Upper lobe of left lung (tissue), 6 donors: ENCODE data around the gene PGAM2. TPM values are rescaled to one million over a fixed set of nuclear protein-coding genes. Genes with fewer than 3 reads are reported as not detected.

Experiments
- ATAC-seq, 2 donors: fragments of 200-7000 bp; cut with Tn5 transposase; one replicate each; pipeline ENCODE4 v1.9.1; 2022; ENCODE audit warnings: mild to moderate bottlenecking in 2 of 2, moderate library complexity in 2 of 2; ENCODE audit not compliant: low FRiP score in 2 of 2
- DNase-seq, 2 donors: peaks; one replicate each; pipeline ENCODE4 v3.0.0-alpha.2; 2019 to 2020
- H3K27ac ChIP-seq, 4 donors: fragments of 200-600 bp; sonication (generic); one replicate each; pipeline ENCODE4 v1.5.1; 2016 to 2019
- H3K27me3 ChIP-seq, 4 donors: fragments of 200-600 bp; sonication (generic); one replicate each; pipeline ENCODE4 v1.5.1; 2017 to 2019
- H3K36me3 ChIP-seq, 4 donors: fragments of 200-600 bp; sonication (generic); one replicate each; pipeline ENCODE4 v1.5.1; 2016 to 2019
- H3K4me1 ChIP-seq, 4 donors: fragments of 200-600 bp; sonication (generic); one replicate each; pipeline ENCODE4 v1.5.1; 2018 to 2019
- H3K4me3 ChIP-seq, 4 donors: fragments of 200-600 bp; sonication (generic); one replicate each; pipeline ENCODE4 v1.5.1; 2017 to 2019; ENCODE audit warnings: mild to moderate bottlenecking in 2 of 4, moderate library complexity in 1 of 4
- H3K9me3 ChIP-seq, 4 donors: fragments of 200-600 bp; sonication (generic); one replicate each; pipeline ENCODE4 v1.5.1; 2018 to 2019
- EP300 ChIP-seq, 4 donors: sonication (generic); formaldehyde crosslinking; IDR thresholded peaks; one replicate each; pipeline ENCODE4 v1.5.1; 2017; ENCODE audit warnings: antibody characterized with exemption in 4 of 4, control low read depth in 2 of 4
- POLR2A ChIP-seq, 4 donors: fragments of 450-650 bp; IDR thresholded peaks; one replicate each; pipeline ENCODE4 v1.5.1; 2016 to 2017; ENCODE audit warnings: antibody characterized with exemption in 4 of 4, mild to moderate bottlenecking in 2 of 4
- POLR2AphosphoS5 ChIP-seq, 2 donors: sonication (generic); formaldehyde crosslinking; IDR thresholded peaks; one replicate each; pipeline ENCODE4 v1.5.1; 2017; ENCODE audit warnings: antibody characterized with exemption in 2 of 2
- WGBS, 2 donors: methylation state at CpG; one replicate each; pipeline ENCODE4 v1.1.5; 2017 to 2018; 5-methylcytosine and 5-hydroxymethylcytosine counted together
- total RNA-seq, 6 donors: library from RNA; depleted of rRNA in 4 of 6; stranded (reverse); fragments of >200 nt in 4 of 6; gene quantifications; one replicate each; pipeline versions ENCODE4 v1.1.0 to v1.2.1, GENCODE V29; 2016 to 2021
- TF ChIP-seq, protein P1 (sequence below), 6 experiments: fragments of 450-650 bp in 4 of 6; fragments of 200-600 bp in 2 of 6; sonication (generic) in 2 of 6; IDR thresholded peaks; one replicate each; pipeline ENCODE4 v1.5.1; 2016 to 2019; ENCODE audit warnings: antibody characterized with exemption in 6 of 6
- donor health status: DM: no; HTN: no; CAD: no; lungs with moderate emphysema.
- donor health status: DM: no; HTN: yes; CAD: no; lungs with severe emphysema.

PGAM2 gene
- total RNA-seq = under 1 TPM in 4 of 6 donors, not detected in 2; 0.26 to 0.91 (median 0.75) TPM

DNA sequence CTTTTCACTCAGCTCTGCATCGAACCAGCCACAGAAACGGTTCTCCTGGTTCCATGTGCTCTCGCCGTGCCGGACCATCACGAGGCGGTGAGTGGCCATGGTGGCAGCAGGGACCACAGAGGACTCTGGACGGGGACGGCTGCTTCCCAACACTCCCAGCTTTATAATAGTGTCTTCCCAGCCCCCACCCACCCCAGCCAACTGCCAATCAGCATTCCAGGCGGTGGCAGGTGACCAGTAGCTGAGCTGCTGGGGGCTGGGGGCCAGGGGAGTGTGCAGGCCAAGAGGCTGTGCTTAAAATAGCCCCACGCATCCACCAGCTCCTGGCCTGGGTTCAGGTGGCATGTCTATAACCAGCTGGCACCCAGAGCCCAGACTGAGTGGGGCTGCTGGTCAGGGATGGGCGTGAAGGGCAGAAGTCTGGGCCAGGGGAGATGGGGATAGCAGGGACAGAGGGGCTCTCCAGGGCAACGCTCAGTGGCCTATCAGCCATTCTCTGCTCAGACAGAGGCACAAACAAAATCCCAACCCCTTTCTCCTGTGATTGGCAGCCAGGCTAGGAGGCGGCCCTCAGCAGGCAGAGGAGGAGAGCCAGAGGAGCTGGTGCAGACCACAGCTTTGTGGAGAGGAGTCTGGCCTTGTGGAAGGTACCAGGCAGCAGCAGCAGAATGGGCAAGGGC lies at the start of gene PGAM2:
Gene PGAM2 (minus strand): TSS at position 137 of the 680 bp plus-strand sequence. CDS start 38 bp downstream, at position 99.
- ATAC-seq = peak; percentile 3 to 34
- peaks cover 11 to 26% (median 22%) of the 10 kb centered on the region in 4 donors for H3K4me1 ChIP-seq
- TF ChIP-seq EP300 (IDR thresholded peaks at IDR 0.05) (no peak), POLR2A (IDR thresholded peaks at IDR 0.05) (no peak), POLR2AphosphoS5 (IDR thresholded peaks at IDR 0.05) (no peak)
- TF ChIP-seq, protein P1, sequence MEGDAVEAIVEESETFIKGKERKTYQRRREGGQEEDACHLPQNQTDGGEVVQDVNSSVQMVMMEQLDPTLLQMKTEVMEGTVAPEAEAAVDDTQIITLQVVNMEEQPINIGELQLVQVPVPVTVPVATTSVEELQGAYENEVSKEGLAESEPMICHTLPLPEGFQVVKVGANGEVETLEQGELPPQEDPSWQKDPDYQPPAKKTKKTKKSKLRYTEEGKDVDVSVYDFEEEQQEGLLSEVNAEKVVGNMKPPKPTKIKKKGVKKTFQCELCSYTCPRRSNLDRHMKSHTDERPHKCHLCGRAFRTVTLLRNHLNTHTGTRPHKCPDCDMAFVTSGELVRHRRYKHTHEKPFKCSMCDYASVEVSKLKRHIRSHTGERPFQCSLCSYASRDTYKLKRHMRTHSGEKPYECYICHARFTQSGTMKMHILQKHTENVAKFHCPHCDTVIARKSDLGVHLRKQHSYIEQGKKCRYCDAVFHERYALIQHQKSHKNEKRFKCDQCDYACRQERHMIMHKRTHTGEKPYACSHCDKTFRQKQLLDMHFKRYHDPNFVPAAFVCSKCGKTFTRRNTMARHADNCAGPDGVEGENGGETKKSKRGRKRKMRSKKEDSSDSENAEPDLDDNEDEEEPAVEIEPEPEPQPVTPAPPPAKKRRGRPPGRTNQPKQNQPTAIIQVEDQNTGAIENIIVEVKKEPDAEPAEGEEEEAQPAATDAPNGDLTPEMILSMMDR (IDR thresholded peaks at IDR 0.05) = no peak
- H3K4me3 ChIP-seq = no peak within 1 kb of the TSS
- no peaks in the 10 kb centered on the region for H3K9me3 ChIP-seq
- peak in 1 of 2 donors; percentile 19 for DNase-seq
- peaks cover 6 to 22% (median 18%) of the 10 kb centered on the region in 4 donors for H3K36me3 ChIP-seq
- no peaks in the 10 kb centered on the region for H3K27me3 ChIP-seq
- no peak within 1 kb of the TSS for H3K27ac ChIP-seq
- 23 to 26% methylated on average over 2 to 13 of the region's 14 CpGs for WGBS, 2 donors

DNA sequence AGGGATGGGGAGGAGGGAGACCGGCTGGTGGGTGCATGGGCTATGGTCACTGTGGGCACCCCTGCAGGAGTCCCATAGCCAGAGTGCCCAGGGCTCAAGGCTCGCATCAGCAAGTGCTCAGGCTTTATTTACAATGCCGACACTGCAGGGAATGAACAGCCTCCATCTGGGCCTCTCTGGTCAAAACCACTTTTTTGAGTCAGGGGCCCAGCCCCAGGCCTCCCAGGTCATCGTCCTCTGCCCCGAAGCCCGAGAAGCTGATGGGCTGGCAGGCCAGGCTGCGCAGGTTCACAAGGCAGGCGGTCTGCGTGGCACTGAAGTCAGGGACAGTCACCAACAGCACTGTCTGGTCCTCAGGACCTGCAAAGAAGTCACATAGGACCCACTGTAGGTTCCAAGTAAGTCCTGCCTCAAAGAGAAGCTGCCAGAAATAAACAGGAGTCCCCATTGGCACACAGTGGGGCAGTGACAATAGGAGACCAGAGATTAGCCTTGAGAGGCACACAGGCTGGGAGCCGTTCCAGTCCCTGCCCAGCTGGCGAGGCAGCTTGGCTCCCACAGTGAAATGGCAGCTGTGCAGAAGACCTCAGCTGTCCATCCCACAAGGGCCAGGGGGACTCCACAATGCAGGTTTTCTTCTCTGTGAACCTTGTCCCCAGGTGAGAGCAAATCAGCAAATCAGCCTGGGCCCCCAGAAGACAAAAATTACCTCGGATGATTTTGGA lies 49.4 kb upstream of the PGAM2 start:
- Histone ChIP-seq H3K4me1 (no peaks in the 10 kb centered on the region), H3K27ac (no peak overlapping the region), H3K4me3 (no peak overlapping the region), H3K36me3 (peaks cover 0 to 80% (median 47%) of the 10 kb centered on the region in 4 donors), H3K27me3 (no peaks in the 10 kb centered on the region), H3K9me3 (no peaks in the 10 kb centered on the region)
- no peak for DNase-seq
- 88 to 89% methylated on average over 9 to 12 of the region's 12 CpGs for WGBS, 2 donors
- TF ChIP-seq, protein P1 (IDR thresholded peaks at IDR 0.05) = no peak
- no peak for TF ChIP-seq EP300 (IDR thresholded peaks at IDR 0.05)
- no peak for TF ChIP-seq POLR2A (IDR thresholded peaks at IDR 0.05)
- no peak for TF ChIP-seq POLR2AphosphoS5 (IDR thresholded peaks at IDR 0.05)
- no peak for ATAC-seq

DNA sequence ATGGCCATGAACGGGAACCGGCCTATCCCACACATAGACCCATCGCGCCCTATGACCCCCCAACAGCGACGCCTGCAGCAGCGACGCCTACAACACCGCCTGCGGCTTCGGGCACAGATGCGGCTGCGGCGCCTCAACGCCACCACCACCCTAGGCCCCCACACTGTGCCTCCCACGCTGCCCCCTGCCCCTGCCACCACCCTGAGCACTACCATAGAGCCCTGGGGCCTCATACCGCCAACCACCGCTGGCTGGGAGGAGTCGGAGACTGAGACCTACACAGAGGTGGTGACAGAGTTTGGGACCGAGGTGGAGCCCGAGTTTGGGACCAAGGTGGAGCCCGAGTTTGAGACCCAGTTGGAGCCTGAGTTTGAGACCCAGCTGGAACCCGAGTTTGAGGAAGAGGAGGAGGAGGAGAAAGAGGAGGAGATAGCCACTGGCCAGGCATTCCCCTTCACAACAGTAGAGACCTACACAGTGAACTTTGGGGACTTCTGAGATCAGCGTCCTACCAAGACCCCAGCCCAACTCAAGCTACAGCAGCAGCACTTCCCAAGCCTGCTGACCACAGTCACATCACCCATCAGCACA lies 48.5 kb upstream of the PGAM2 start:
- peaks cover 0 to 86% (median 50%) of the 10 kb centered on the region in 4 donors for H3K36me3 ChIP-seq
- ATAC-seq = no peak
- no peaks in the 10 kb centered on the region for H3K27me3 ChIP-seq
- H3K4me1 ChIP-seq = no peaks in the 10 kb centered on the region
- WGBS, 2 donors = 92% methylated on average over 24 of the region's 24 CpGs
- no peak overlapping the region for H3K4me3 ChIP-seq
- no peak for TF ChIP-seq EP300 (IDR thresholded peaks at IDR 0.05)
- no peak for TF ChIP-seq POLR2AphosphoS5 (IDR thresholded peaks at IDR 0.05)
- no peak for TF ChIP-seq POLR2A (IDR thresholded peaks at IDR 0.05)
- TF ChIP-seq, protein P1 (IDR thresholded peaks at IDR 0.05) = no peak
- H3K9me3 ChIP-seq = no peaks in the 10 kb centered on the region
- DNase-seq = no peak
- H3K27ac ChIP-seq = no peak overlapping the region

DNA sequence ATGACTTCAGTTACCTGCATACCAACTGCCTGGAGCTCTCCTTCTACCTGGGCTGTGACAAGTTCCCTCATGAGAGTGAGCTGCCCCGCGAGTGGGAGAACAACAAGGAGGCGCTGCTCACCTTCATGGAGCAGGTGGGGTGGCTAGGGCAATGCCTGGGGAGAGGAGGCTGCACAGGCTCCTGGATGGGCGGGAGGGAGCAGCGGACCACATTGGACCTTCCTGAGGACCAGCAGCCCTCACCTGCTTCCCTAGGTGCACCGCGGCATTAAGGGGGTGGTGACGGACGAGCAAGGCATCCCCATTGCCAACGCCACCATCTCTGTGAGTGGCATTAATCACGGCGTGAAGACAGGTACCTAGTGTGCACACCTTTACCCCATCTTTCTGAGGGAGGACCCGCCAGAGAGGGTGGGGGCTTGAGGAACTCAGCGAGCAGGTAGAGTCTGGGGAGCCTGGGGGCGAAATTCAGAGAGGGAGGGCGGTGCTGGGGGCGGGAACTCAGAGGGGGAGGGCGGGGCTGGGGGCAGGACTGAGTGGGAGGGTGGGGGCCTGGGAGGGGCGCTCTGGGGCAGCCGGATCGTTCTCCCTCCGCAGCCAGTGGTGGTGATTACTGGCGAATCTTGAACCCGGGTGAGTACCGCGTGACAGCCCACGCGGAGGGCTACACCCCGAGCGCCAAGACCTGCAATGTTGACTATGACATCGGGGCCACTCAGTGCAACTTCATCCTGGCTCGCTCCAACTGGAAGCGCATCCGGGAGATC lies 47.8 kb upstream of the PGAM2 start:
- no peak overlapping the region for H3K4me3 ChIP-seq
- H3K4me1 ChIP-seq = no peaks in the 10 kb centered on the region
- TF ChIP-seq POLR2AphosphoS5 (IDR thresholded peaks at IDR 0.05) = no peak
- H3K36me3 ChIP-seq = peaks cover 0 to 93% (median 51%) of the 10 kb centered on the region in 4 donors
- no peak for ATAC-seq
- no peaks in the 10 kb centered on the region for H3K9me3 ChIP-seq
- no peaks in the 10 kb centered on the region for H3K27me3 ChIP-seq
- peak in 1 of 2 donors; percentile 54 for DNase-seq
- H3K27ac ChIP-seq = no peak overlapping the region
- 84 to 89% methylated on average over 18 to 33 of the region's 34 CpGs for WGBS, 2 donors
